T-cell (primary cell): ENCODE measurements around the gene ASPDH. TPM values are rescaled to one million over a fixed set of nuclear protein-coding genes. Genes with fewer than 3 reads are reported as not detected.

Source experiments
- ATAC-seq, 4 experiments: fragments of 200-7000 bp in 3 of 4; fragments of 150-1000 bp in 1 of 4; cut with Tn5 transposase; replicated peaks in 1 of 4; 1 replicate in 3 of 4; 2 replicates in 1 of 4; pipeline ENCODE4 v1.10.0; 2021; ENCODE audit warnings: moderate library complexity in 3 of 4, mild to moderate bottlenecking in 2 of 4, moderate number of reproducible peaks in 1 of 4
- CTCF ChIA-PET, 2 donors: fragments of 300-600 bp; sonication (Branson Sonifier 250); formaldehyde crosslinking; loops; one replicate each; lab custom pipeline; 2022; ENCODE audit warnings: antibody characterized with exemption in 2 of 2; lab: Charles Lee
- POLR2A ChIA-PET, 2 donors: fragments of 300-600 bp; sonication (Branson Sonifier 250); formaldehyde crosslinking; loops; one replicate each; lab custom pipeline; 2022; ENCODE audit warnings: antibody characterized with exemption in 2 of 2; lab: Charles Lee
- DNase-seq, 35 experiments: peaks; one replicate each; pipeline versions ENCODE4 v3.0.0 to v3.0.0-alpha.2; 2013 to 2023
- H3K27ac ChIP-seq: one replicate; pipeline ENCODE4 v1.5.1; 2013; ENCODE audit warnings: low read length
- H3K27me3 ChIP-seq, 2 experiments: replicated peaks in 1 of 2; 1 replicate in 1 of 2; 2 replicates in 1 of 2; pipeline versions ENCODE4 v1.6.1 to v1.7.0; 2013; ENCODE audit warnings: low read length in 1 of 2, mixed read lengths in 1 of 2; ENCODE audit not compliant: control insufficient read depth in 2 of 2, insufficient read depth in 2 of 2; ENCODE audit errors: extremely low read depth in 1 of 2
- H3K36me3 ChIP-seq, 2 donors: 1 replicate in 1 of 2; 2 replicates in 1 of 2; pipeline versions ENCODE4 v1.6.1 to v1.7.0; 2013; ENCODE audit warnings: low read length in 1 of 2; ENCODE audit not compliant: control insufficient read depth in 2 of 2, insufficient read depth in 1 of 2; ENCODE audit errors: extremely low read depth in 1 of 2
- H3K4me1 ChIP-seq, 2 experiments: 1 replicate in 1 of 2; 2 replicates in 1 of 2; pipeline versions ENCODE4 v1.6.1 to v1.7.0; 2013; ENCODE audit warnings: low read length in 2 of 2, mixed read lengths in 1 of 2; ENCODE audit not compliant: insufficient read depth in 2 of 2, control insufficient read depth in 1 of 2; ENCODE audit errors: extremely low read depth in 1 of 2
- H3K4me3 ChIP-seq, 2 donors: 1 replicate in 1 of 2; 2 replicates in 1 of 2; pipeline versions ENCODE4 v1.5.1 to v1.7.0; 2013; ENCODE audit warnings: mild to moderate bottlenecking in 2 of 2, low read length in 1 of 2, moderate library complexity in 1 of 2; ENCODE audit not compliant: control insufficient read depth in 1 of 2; ENCODE audit errors: extremely low read depth in 1 of 2
- H3K9me3 ChIP-seq: 2 replicates; pipeline ENCODE4 v1.7.0; 2013
- H3K27ac Mint-ChIP-seq, 2 donors: one replicate each; pipeline ENCODE4 v1.8.0; 2020 to 2021; ENCODE audit warnings: mild to moderate bottlenecking in 2 of 2, mixed read lengths in 2 of 2
- H3K27me3 Mint-ChIP-seq, 2 donors: one replicate each; pipeline ENCODE4 v1.8.0; 2021 to 2022; ENCODE audit warnings: mixed read lengths in 2 of 2
- H3K36me3 Mint-ChIP-seq: one replicate; pipeline ENCODE4 v1.8.0; 2021; ENCODE audit warnings: mixed read lengths
- H3K4me1 Mint-ChIP-seq, 3 donors: one replicate each; pipeline ENCODE4 v1.8.0; 2020 to 2022; ENCODE audit warnings: mixed read lengths in 3 of 3, mild to moderate bottlenecking in 1 of 3
- H3K4me3 Mint-ChIP-seq, 3 donors: one replicate each; pipeline ENCODE4 v1.8.0; 2020 to 2022; ENCODE audit warnings: mild to moderate bottlenecking in 3 of 3, mixed read lengths in 3 of 3, moderate library complexity in 3 of 3
- H3K9me3 Mint-ChIP-seq, 3 donors: one replicate each; pipeline ENCODE4 v1.8.0; 2020 to 2022; ENCODE audit warnings: mixed read lengths in 3 of 3
- WGBS: methylation state at CpG from one replicate; pipeline ENCODE4 v1.1.5; 2013; ENCODE audit warnings: missing lambda C conversion rate; ENCODE audit not compliant: insufficient coverage; 5-methylcytosine and 5-hydroxymethylcytosine counted together
- total RNA-seq, 35 experiments: library from RNA in 6 of 35; stranded (reverse) in 6 of 35; fragments of 120-200 nt in 1 of 35; gene quantifications; one replicate each; pipeline versions ENCODE4 v1.2.1 to v1.2.4 and lab custom pipeline; 2013 to 2026

The ASPDH gene
- total RNA-seq, 5 donors from 2014 or later (not counting 1 experiment from before 2014, with no cell fraction given), result not detected

GRCh38 chr19:50467566-50467965 lies 46.1 kb downstream of the ASPDH start:
- ATAC-seq (no peak), DNase-seq (no peak)
- no peak overlapping the region for H3K4me3 ChIP-seq
- 83% methylated on average over 15 of the region's 18 CpGs for WGBS
- CTCF ChIA-PET, result no interaction called here
- H3K9me3 ChIP-seq, result no peaks in the 10 kb centered on the region
- H3K27ac ChIP-seq, result no peak overlapping the region
- POLR2A ChIA-PET, result no interaction called here
- H3K4me1 Mint-ChIP-seq, result no peaks in the 10 kb centered on the region
- H3K4me3 Mint-ChIP-seq, result no peak overlapping the region
- peaks cover 0 to 29% of the 10 kb centered on the region in 2 experiments for H3K27me3 ChIP-seq
- peaks cover 19% of the 10 kb centered on the region in 2 donors for H3K27me3 Mint-ChIP-seq
- H3K27ac Mint-ChIP-seq, result no peak overlapping the region
- H3K36me3 Mint-ChIP-seq, result no peaks in the 10 kb centered on the region
- H3K4me1 ChIP-seq, result no peaks in the 10 kb centered on the region
- H3K36me3 ChIP-seq, result no peaks in the 10 kb centered on the region
- no peaks in the 10 kb centered on the region for H3K9me3 Mint-ChIP-seq

- no peaks in the 10 kb centered on the region for H3K4me1 Mint-ChIP-seq
- no peak for ATAC-seq
- POLR2A ChIA-PET, result no interaction called here
These were observed 47.0 kb downstream of the ASPDH start for GRCh38 chr19:50466706-50467039.

GRCh38 chr19:50465986-50466705 lies 47.6 kb downstream of the ASPDH start:
- DNase-seq (no peak), ATAC-seq (no peak)
- Mint-ChIP-seq H3K27ac (no peak overlapping the region), H3K4me3 (no peak overlapping the region), H3K27me3 (peaks cover 25 to 26% of the 10 kb centered on the region in 2 donors), H3K9me3 (no peaks in the 10 kb centered on the region), H3K4me1 (peaks cover 0 to 4% (median 3%) of the 10 kb centered on the region in 3 donors), H3K36me3 (no peaks in the 10 kb centered on the region)
- H3K4me3 ChIP-seq, result no peak overlapping the region
- no peak overlapping the region for H3K27ac ChIP-seq
- WGBS, result 84% methylated on average over 23 of the region's 29 CpGs
- H3K9me3 ChIP-seq, result no peaks in the 10 kb centered on the region
- peaks cover 0 to 5% of the 10 kb centered on the region in 2 experiments for H3K4me1 ChIP-seq
- no peaks in the 10 kb centered on the region for H3K36me3 ChIP-seq
- POLR2A ChIA-PET, result no interaction called here
- CTCF ChIA-PET, result interaction anchor here in 1 of 2 donors (0.6 kb wide), 1 partner anchor 1279 kb away, joined by 3 read pairs; no protein-coding TSS in a partner anchor
- H3K27me3 ChIP-seq, result peaks cover 0 to 39% of the 10 kb centered on the region in 2 experiments

More at GRCh38 chr19:50466706-50467039, 47.0 kb downstream of the ASPDH start:
- CTCF ChIA-PET, result no interaction called here
- Histone ChIP-seq H3K4me1 (no peaks in the 10 kb centered on the region), H3K27ac (no peak overlapping the region), H3K9me3 (no peaks in the 10 kb centered on the region), H3K27me3 (peaks cover 0 to 33% of the 10 kb centered on the region in 2 experiments), H3K4me3 (no peak overlapping the region), H3K36me3 (no peaks in the 10 kb centered on the region)
- no peak for DNase-seq
- Mint-ChIP-seq H3K4me3 (no peak overlapping the region), H3K36me3 (no peaks in the 10 kb centered on the region), H3K9me3 (no peaks in the 10 kb centered on the region), H3K27me3 (peaks cover 21 to 23% of the 10 kb centered on the region in 2 donors), H3K27ac (no peak overlapping the region)
- 81% methylated on average over 4 of the region's 11 CpGs for WGBS

- H3K36me3 Mint-ChIP-seq, result no peaks in the 10 kb centered on the region
- peaks cover 0 to 8% (median 4%) of the 10 kb centered on the region in 3 donors for H3K4me1 Mint-ChIP-seq
- CTCF ChIA-PET, result no interaction called here
- peaks cover 30 to 33% of the 10 kb centered on the region in 2 donors for H3K27me3 Mint-ChIP-seq
- DNase-seq (no peak), ATAC-seq (no peak)
- 91% methylated on average over 13 of the region's 13 CpGs for WGBS
- no peaks in the 10 kb centered on the region for H3K36me3 ChIP-seq
- no peaks in the 10 kb centered on the region for H3K9me3 Mint-ChIP-seq
- peaks cover 0 to 49% of the 10 kb centered on the region in 2 experiments for H3K27me3 ChIP-seq
- no peaks in the 10 kb centered on the region for H3K9me3 ChIP-seq
- H3K4me3 Mint-ChIP-seq, result no peak overlapping the region
- no peak overlapping the region for H3K4me3 ChIP-seq
- POLR2A ChIA-PET, result no interaction called here
- H3K27ac Mint-ChIP-seq, result no peak overlapping the region
- H3K4me1 ChIP-seq, result peaks cover 0 to 7% of the 10 kb centered on the region in 2 experiments
- H3K27ac ChIP-seq, result no peak overlapping the region
These were observed 48.7 kb downstream of the ASPDH start for GRCh38 chr19:50465000-50465399.

- no peaks in the 10 kb centered on the region for H3K36me3 Mint-ChIP-seq
- H3K27me3 ChIP-seq, result peaks cover 0 to 52% of the 10 kb centered on the region in 2 experiments
- H3K36me3 ChIP-seq, result no peaks in the 10 kb centered on the region
- H3K9me3 Mint-ChIP-seq, result no peaks in the 10 kb centered on the region
- no peak overlapping the region for H3K27ac ChIP-seq
- DNase-seq (no peak), ATAC-seq (no peak)
- H3K9me3 ChIP-seq, result no peaks in the 10 kb centered on the region
- peaks cover 36% of the 10 kb centered on the region in 2 donors for H3K27me3 Mint-ChIP-seq
- H3K4me1 ChIP-seq, result peaks cover 0 to 7% of the 10 kb centered on the region in 2 experiments
- WGBS, result 83% methylated on average over 18 of the region's 19 CpGs
- H3K4me3 ChIP-seq, result no peak overlapping the region
- POLR2A ChIA-PET, result no interaction called here
- peaks cover 0 to 8% (median 4%) of the 10 kb centered on the region in 3 donors for H3K4me1 Mint-ChIP-seq
- H3K4me3 Mint-ChIP-seq, result no peak overlapping the region
- H3K27ac Mint-ChIP-seq, result no peak overlapping the region
- CTCF ChIA-PET, result no interaction called here
These were observed 49.4 kb downstream of the ASPDH start for GRCh38 chr19:50464348-50464747.

GRCh38 chr19:50462970-50463369 lies 50.7 kb downstream of the ASPDH start:
- ATAC-seq, result no peak
- H3K4me1 ChIP-seq, result peaks cover 0 to 7% of the 10 kb centered on the region in 2 experiments
- no peak overlapping the region for H3K27ac ChIP-seq
- DNase-seq, result no peak
- peaks cover 29 to 32% of the 10 kb centered on the region in 2 donors for H3K27me3 Mint-ChIP-seq
- no peaks in the 10 kb centered on the region for H3K36me3 ChIP-seq
- 82% methylated on average over 7 of the region's 7 CpGs for WGBS
- ChIA-PET POLR2A (no interaction called here), CTCF (interaction anchor here in 1 of 2 donors (0.6 kb wide), 1 partner anchor 190 kb away, joined by 4 read pairs; no protein-coding TSS in a partner anchor)
- H3K9me3 Mint-ChIP-seq, result no peaks in the 10 kb centered on the region
- no peak overlapping the region for H3K27ac Mint-ChIP-seq
- no peaks in the 10 kb centered on the region for H3K9me3 ChIP-seq
- H3K36me3 Mint-ChIP-seq, result no peaks in the 10 kb centered on the region
- peaks cover 0 to 57% of the 10 kb centered on the region in 2 experiments for H3K27me3 ChIP-seq
- H3K4me1 Mint-ChIP-seq, result peaks cover 0 to 8% (median 4%) of the 10 kb centered on the region in 3 donors
- H3K4me3 ChIP-seq, result no peak overlapping the region
- no peak overlapping the region for H3K4me3 Mint-ChIP-seq
